Testis (tissue), 2 donors: ENCODE data around the gene ZBTB40.

ENCODE experiments used
- CTCF ChIP-seq, 3 experiments: fragments of 450-650 bp in 2 of 3; fragments of 200-600 bp in 1 of 3; sonication (generic) in 1 of 3; IDR thresholded peaks; one replicate each; pipeline ENCODE4 v1.5.1; 2016 to 2019; ENCODE audit warnings: antibody characterized with exemption in 3 of 3, mild to moderate bottlenecking in 2 of 3, moderate library complexity in 1 of 3
- POLR2A ChIP-seq: fragments of 450-650 bp; IDR thresholded peaks from one replicate; pipeline ENCODE4 v1.6.1; 2017; ENCODE audit warnings: antibody characterized with exemption, mild to moderate bottlenecking, moderate library complexity

- TF ChIP-seq CTCF (IDR thresholded peaks at IDR 0.05) (no peak), POLR2A (no peak)
These were observed 76.1 kb downstream of the ZBTB40 start for GRCh38 chr1:22527555-22528296.
